ENCODE measurements around the gene SCN11A.

GRCh38 chr3:39025222-39025970 lies 26.3 kb downstream of the SCN11A start:
- TF ChIP-seq NFIC (IDR thresholded peaks at IDR 0.05; ENCODE audit: low read length) = no peak
- TF ChIP-seq ZMAT5 (CRISPR knock-in tag; IDR thresholded peaks at IDR 0.05; ENCODE audit: borderline replicate concordance, low read depth) = no peak
- TF ChIP-seq ZBTB2 (CRISPR knock-in tag; IDR thresholded peaks at IDR 0.05; ENCODE audit: low read depth) = no peak
- no peak for TF ChIP-seq ZNF292 (CRISPR knock-in tag; IDR thresholded peaks at IDR 0.05; ENCODE audit: borderline replicate concordance, low read depth)
- no peak for TF ChIP-seq ZBTB42 (CRISPR knock-in tag; IDR thresholded peaks at IDR 0.05)
- TF ChIP-seq ZNF3 (CRISPR knock-in tag; IDR thresholded peaks at IDR 0.05) = no peak
- no peak for TF ChIP-seq HDAC6 (IDR thresholded peaks at IDR 0.05; ENCODE audit: low read depth, low read length)
- no peak for TF ChIP-seq ATF7 (IDR thresholded peaks at IDR 0.05)
- no peak for TF ChIP-seq ATF7 (CRISPR knock-in tag; IDR thresholded peaks at IDR 0.05)
- TF ChIP-seq KLF13 (CRISPR knock-in tag; IDR thresholded peaks at IDR 0.05) = no peak
- TF ChIP-seq GABPB1 (CRISPR knock-in tag; IDR thresholded peaks at IDR 0.05) = no peak
